WTC11 (cell line): ENCODE results near the gene VSX1. TPM values are rescaled to one million over a fixed set of nuclear protein-coding genes. Genes with fewer than 3 reads are reported as not detected.

Source experiments
- ATAC-seq: fragments of 200-7000 bp; cut with Tn5 transposase; 2 replicates; pipeline ENCODE4 v1.10.0; 2021; ENCODE audit warnings: mild to moderate bottlenecking, moderate library complexity
- CTCF ChIA-PET: fragments of 300-600 bp; sonication (Branson Sonifier 250); formaldehyde crosslinking; loops from one replicate; lab custom pipeline; 2021; ENCODE audit warnings: antibody characterized with exemption; lab: Charles Lee
- POLR2A ChIA-PET: fragments of 350-600 bp; sonication (Branson Sonifier 250); formaldehyde crosslinking; loops from one replicate; lab custom pipeline; 2021; ENCODE audit warnings: antibody characterized with exemption; lab: Charles Lee
- DNase-seq: peaks from one replicate; pipeline ENCODE4 v3.0.0; 2021; ENCODE audit warnings: low spot score
- H3K27ac Mint-ChIP-seq: 2 replicates; pipeline ENCODE4 v1.8.0; 2021; ENCODE audit warnings: mixed read lengths
- H3K27me3 Mint-ChIP-seq: 2 replicates; pipeline ENCODE4 v1.8.0; 2021; ENCODE audit warnings: low read depth, mild to moderate bottlenecking, moderate library complexity, mixed read lengths
- H3K36me3 Mint-ChIP-seq: 2 replicates; pipeline ENCODE4 v1.8.0; 2021; ENCODE audit warnings: mixed read lengths
- H3K4me1 Mint-ChIP-seq: 2 replicates; pipeline ENCODE4 v1.8.0; 2022; ENCODE audit warnings: mixed read lengths
- H3K4me3 Mint-ChIP-seq: 2 replicates; pipeline ENCODE4 v1.8.0; 2021; ENCODE audit warnings: mild to moderate bottlenecking, moderate library complexity, mixed read lengths
- H3K9me3 Mint-ChIP-seq: 2 replicates; pipeline ENCODE4 v1.8.0; 2021; ENCODE audit warnings: mixed read lengths
- ATF1 ChIP-seq: sonication (generic); formaldehyde crosslinking; IDR thresholded peaks from 2 replicates; pipeline ENCODE4 v1.8.1; 2023; ENCODE audit warnings: mild to moderate bottlenecking, moderate library complexity, missing genetic modification reagents
- ELF4 ChIP-seq: sonication (generic); formaldehyde crosslinking; IDR thresholded peaks from 2 replicates; pipeline ENCODE4 v1.8.1; 2022; ENCODE audit warnings: low read depth, mild to moderate bottlenecking, moderate library complexity, missing genetic modification reagents
- ETV6 ChIP-seq: sonication (generic); formaldehyde crosslinking; IDR thresholded peaks from 2 replicates; pipeline ENCODE4 v1.8.1; 2022; ENCODE audit warnings: mild to moderate bottlenecking, missing genetic modification reagents
- FOXJ3 ChIP-seq: sonication (generic); formaldehyde crosslinking; IDR thresholded peaks from 2 replicates; pipeline ENCODE4 v1.9.0; 2021; ENCODE audit warnings: missing genetic modification reagents, mild to moderate bottlenecking, borderline replicate concordance
- FOXP1 ChIP-seq: sonication (generic); formaldehyde crosslinking; IDR thresholded peaks from 2 replicates; pipeline ENCODE4 v1.8.0; 2022; ENCODE audit warnings: missing genetic modification reagents, mild to moderate bottlenecking, moderate library complexity, borderline replicate concordance
- GABPB1 ChIP-seq: sonication (generic); formaldehyde crosslinking; IDR thresholded peaks from 2 replicates; pipeline ENCODE4 v1.8.1; 2023; ENCODE audit warnings: mild to moderate bottlenecking, missing genetic modification reagents
- GTF2I ChIP-seq: fragments of 250-450 bp; sonication (Bioruptor Pico); conservative IDR thresholded peaks from 2 replicates; pipeline ENCODE4 v1.4.0; 2021; ENCODE audit warnings: mild to moderate bottlenecking
- JUN ChIP-seq: sonication (generic); formaldehyde crosslinking; IDR thresholded peaks from 2 replicates; pipeline ENCODE4 v1.8.0; 2023; ENCODE audit warnings: mild to moderate bottlenecking, missing genetic modification reagents
- NR2C2 ChIP-seq: sonication (generic); formaldehyde crosslinking; IDR thresholded peaks from 2 replicates; pipeline ENCODE4 v1.8.0; 2022; ENCODE audit warnings: mild to moderate bottlenecking, missing genetic modification reagents
- OVOL2 ChIP-seq: fragments of 250-450 bp; sonication (Bioruptor Pico); IDR thresholded peaks from 2 replicates; pipeline ENCODE4 v1.9.0; 2021; ENCODE audit warnings: mild to moderate bottlenecking, borderline replicate concordance
- PRRX2 ChIP-seq: fragments of 250-450 bp; sonication (Bioruptor Pico); IDR thresholded peaks from 2 replicates; pipeline ENCODE4 v1.8.0; 2021; ENCODE audit warnings: mild to moderate bottlenecking
- TP53 ChIP-seq: sonication (generic); formaldehyde crosslinking; IDR thresholded peaks from 2 replicates; pipeline ENCODE4 v1.8.1; 2023; ENCODE audit warnings: mild to moderate bottlenecking, missing genetic modification reagents
- ZNF138 ChIP-seq: sonication (generic); formaldehyde crosslinking; conservative IDR thresholded peaks from 2 replicates; pipeline ENCODE4 v1.8.1; 2022; ENCODE audit warnings: mild to moderate bottlenecking, moderate library complexity, missing genetic modification reagents
- ZNF232 ChIP-seq: sonication (generic); formaldehyde crosslinking; IDR thresholded peaks from 2 replicates; pipeline ENCODE4 v1.8.0; 2022; ENCODE audit warnings: mild to moderate bottlenecking, missing genetic modification reagents
- ZNF423 ChIP-seq: fragments of 250-450 bp; sonication (Bioruptor Pico); IDR thresholded peaks from 2 replicates; pipeline ENCODE4 v2.1.2; 2022; ENCODE audit warnings: mild to moderate bottlenecking, moderate library complexity
- total RNA-seq: library from RNA; stranded (reverse); gene quantifications from 3 replicates; pipeline ENCODE4 v1.2.3, GENCODE V29; 2021
- TF ChIP-seq, protein P1 (sequence below): fragments of 200-600 bp; IDR thresholded peaks from 2 replicates; pipeline ENCODE4 v1.8.0; 2022; ENCODE audit warnings: antibody characterized with exemption
- TF ChIP-seq, protein P2 (sequence below): sonication (generic); formaldehyde crosslinking; IDR thresholded peaks from 2 replicates; pipeline ENCODE4 v1.8.0; 2022; ENCODE audit warnings: missing genetic modification reagents
- TF ChIP-seq, protein P3 (sequence below): sonication (generic); formaldehyde crosslinking; IDR thresholded peaks from 2 replicates; pipeline ENCODE4 v1.8.0; 2022; ENCODE audit warnings: mild to moderate bottlenecking, missing genetic modification reagents

VSX1 gene
- total RNA-seq, 1 experiment from 2014 or later: not detected

DNA sequence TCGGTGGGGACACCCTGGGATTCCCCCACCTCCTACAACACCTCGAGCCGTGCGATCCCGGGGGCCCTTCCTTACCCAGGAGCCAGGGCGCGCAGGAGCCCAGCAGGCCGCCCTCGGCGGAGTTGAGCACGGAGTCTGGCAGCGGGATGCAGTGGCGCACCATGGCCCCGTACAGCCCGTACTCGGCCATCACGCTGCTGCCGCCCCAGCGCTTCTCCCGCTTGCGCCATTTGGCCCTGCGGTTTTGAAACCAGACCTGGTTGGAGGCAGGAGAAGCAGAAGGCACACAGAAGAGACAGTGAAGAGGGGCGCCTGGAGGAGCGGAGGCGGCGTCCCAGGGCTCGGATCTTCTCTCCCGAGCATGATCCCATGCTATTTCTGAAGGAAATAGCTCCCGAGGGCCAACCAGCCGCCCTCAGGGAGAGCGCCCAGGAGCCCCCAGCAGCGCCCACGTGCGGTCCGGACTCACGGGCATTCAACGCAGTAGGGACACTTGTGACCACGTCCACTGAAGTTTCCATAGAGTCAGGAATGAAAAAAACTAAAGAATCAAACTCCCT is 4.3 kb downstream of the VSX1 start:
- peak overlapping the region; percentile 64 for H3K4me3 Mint-ChIP-seq
- CTCF ChIA-PET: interaction anchor here (0.9 to 2.1 kb wide), 9 partner anchors 13 to 170 kb away, joined by 3 to 11 read pairs (median 4); partner anchors contain the start of genes ENTPD6 and PYGB
- peak; percentile 38 for ATAC-seq
- peaks cover 14% of the 10 kb centered on the region for H3K4me1 Mint-ChIP-seq
- TF ChIP-seq GABPB1 (CRISPR knock-in tag) (peak; percentile 43; the same call in 1 of the 2 replicates), NR2C2 (no peak)
- TF ChIP-seq, all 79 proteins: peak for 1
- H3K9me3 Mint-ChIP-seq: peaks cover 6% of the 10 kb centered on the region; the same call in 1 of the 2 replicates
- DNase-seq: peak; percentile 48
- H3K27me3 Mint-ChIP-seq: peaks cover 58% of the 10 kb centered on the region
- no peaks in the 10 kb centered on the region for H3K36me3 Mint-ChIP-seq
- POLR2A ChIA-PET: no interaction called here
- no peak overlapping the region for H3K27ac Mint-ChIP-seq

DNA sequence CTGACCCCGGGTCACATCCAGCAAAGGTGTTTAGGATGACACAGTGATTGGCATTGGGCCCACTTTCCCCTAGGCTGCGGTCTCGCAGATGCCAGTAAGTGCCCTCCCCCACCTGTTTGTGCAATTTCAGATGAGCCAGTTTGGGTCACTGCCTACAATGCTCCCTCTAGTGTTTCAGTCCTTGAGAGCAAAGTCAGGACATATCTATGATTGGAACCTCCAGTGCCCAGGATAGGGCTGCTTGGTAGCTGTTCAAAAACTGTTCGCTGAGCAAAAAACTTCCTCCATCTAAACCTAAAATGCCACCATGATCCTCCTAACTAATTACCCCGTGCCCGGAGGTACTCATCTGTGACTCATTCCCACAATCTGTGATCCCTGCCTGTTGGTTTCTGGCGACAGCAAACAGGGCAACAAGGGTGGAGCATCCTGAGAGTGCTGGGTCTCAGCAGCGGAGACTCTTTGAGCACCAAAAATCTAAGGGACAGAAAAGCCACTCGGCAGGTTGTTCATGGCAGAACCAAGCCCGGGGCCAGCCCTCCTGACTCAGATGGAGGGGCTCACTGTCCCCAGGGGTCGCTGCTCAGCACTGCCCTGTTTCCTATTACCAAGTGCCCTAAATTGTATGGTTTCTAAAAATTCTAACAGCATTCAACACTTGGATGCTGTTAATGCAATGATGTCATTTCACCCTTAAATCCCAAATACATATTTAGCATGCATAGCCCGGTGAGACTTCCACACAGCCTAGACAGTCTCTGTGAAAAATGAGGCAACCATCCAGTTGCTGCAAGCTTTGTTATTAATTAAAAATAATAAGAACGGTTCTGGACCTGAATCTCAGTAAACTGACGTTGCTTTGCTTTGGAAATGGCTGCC is 5.0 kb downstream of the VSX1 start:
- peaks cover 51% of the 10 kb centered on the region for H3K27me3 Mint-ChIP-seq
- TF ChIP-seq FOXJ3 (CRISPR knock-in tag) (no peak), OVOL2 (no peak), FOXP1 (CRISPR knock-in tag) (no peak), ATF1 (CRISPR knock-in tag) (no peak), JUN (no peak), PRRX2 (CRISPR knock-in tag) (no peak), GTF2I (no peak), ELF4 (no peak), ZNF138 (CRISPR knock-in tag) (no peak), TP53 (no peak), ETV6 (CRISPR knock-in tag) (no peak), ZNF232 (no peak), ZNF423 (CRISPR knock-in tag) (no peak)
- TF ChIP-seq, protein P1, sequence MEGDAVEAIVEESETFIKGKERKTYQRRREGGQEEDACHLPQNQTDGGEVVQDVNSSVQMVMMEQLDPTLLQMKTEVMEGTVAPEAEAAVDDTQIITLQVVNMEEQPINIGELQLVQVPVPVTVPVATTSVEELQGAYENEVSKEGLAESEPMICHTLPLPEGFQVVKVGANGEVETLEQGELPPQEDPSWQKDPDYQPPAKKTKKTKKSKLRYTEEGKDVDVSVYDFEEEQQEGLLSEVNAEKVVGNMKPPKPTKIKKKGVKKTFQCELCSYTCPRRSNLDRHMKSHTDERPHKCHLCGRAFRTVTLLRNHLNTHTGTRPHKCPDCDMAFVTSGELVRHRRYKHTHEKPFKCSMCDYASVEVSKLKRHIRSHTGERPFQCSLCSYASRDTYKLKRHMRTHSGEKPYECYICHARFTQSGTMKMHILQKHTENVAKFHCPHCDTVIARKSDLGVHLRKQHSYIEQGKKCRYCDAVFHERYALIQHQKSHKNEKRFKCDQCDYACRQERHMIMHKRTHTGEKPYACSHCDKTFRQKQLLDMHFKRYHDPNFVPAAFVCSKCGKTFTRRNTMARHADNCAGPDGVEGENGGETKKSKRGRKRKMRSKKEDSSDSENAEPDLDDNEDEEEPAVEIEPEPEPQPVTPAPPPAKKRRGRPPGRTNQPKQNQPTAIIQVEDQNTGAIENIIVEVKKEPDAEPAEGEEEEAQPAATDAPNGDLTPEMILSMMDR: no peak
- TF ChIP-seq, protein P2, sequence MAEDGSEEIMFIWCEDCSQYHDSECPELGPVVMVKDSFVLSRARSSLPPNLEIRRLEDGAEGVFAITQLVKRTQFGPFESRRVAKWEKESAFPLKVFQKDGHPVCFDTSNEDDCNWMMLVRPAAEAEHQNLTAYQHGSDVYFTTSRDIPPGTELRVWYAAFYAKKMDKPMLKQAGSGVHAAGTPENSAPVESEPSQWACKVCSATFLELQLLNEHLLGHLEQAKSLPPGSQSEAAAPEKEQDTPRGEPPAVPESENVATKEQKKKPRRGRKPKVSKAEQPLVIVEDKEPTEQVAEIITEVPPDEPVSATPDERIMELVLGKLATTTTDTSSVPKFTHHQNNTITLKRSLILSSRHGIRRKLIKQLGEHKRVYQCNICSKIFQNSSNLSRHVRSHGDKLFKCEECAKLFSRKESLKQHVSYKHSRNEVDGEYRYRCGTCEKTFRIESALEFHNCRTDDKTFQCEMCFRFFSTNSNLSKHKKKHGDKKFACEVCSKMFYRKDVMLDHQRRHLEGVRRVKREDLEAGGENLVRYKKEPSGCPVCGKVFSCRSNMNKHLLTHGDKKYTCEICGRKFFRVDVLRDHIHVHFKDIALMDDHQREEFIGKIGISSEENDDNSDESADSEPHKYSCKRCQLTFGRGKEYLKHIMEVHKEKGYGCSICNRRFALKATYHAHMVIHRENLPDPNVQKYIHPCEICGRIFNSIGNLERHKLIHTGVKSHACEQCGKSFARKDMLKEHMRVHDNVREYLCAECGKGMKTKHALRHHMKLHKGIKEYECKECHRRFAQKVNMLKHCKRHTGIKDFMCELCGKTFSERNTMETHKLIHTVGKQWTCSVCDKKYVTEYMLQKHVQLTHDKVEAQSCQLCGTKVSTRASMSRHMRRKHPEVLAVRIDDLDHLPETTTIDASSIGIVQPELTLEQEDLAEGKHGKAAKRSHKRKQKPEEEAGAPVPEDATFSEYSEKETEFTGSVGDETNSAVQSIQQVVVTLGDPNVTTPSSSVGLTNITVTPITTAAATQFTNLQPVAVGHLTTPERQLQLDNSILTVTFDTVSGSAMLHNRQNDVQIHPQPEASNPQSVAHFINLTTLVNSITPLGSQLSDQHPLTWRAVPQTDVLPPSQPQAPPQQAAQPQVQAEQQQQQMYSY (CRISPR knock-in tag): no peak
- TF ChIP-seq, protein P3, sequence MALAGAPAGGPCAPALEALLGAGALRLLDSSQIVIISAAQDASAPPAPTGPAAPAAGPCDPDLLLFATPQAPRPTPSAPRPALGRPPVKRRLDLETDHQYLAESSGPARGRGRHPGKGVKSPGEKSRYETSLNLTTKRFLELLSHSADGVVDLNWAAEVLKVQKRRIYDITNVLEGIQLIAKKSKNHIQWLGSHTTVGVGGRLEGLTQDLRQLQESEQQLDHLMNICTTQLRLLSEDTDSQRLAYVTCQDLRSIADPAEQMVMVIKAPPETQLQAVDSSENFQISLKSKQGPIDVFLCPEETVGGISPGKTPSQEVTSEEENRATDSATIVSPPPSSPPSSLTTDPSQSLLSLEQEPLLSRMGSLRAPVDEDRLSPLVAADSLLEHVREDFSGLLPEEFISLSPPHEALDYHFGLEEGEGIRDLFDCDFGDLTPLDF (CRISPR knock-in tag): no peak
- CTCF ChIA-PET: interaction anchor here (1.1 to 2.1 kb wide), 5 partner anchors 12 to 171 kb away, joined by 3 to 11 read pairs (median 7); partner anchors contain the start of gene PYGB
- H3K36me3 Mint-ChIP-seq: no peaks in the 10 kb centered on the region
- H3K27ac Mint-ChIP-seq: no peak overlapping the region
- DNase-seq (no peak), ATAC-seq (peak; percentile 13; the same call in 1 of the 2 replicates)
- H3K4me3 Mint-ChIP-seq: peak overlapping the region; percentile 64
- peaks cover 6% of the 10 kb centered on the region; the same call in 1 of the 2 replicates for H3K9me3 Mint-ChIP-seq
- peaks cover 13% of the 10 kb centered on the region for H3K4me1 Mint-ChIP-seq
- POLR2A ChIA-PET: no interaction called here
